Measurements from ENCODE around the gene LDHAL6B. TPM values are rescaled to one million over a fixed set of nuclear protein-coding genes. Genes with fewer than 3 reads are reported as not detected.

Gene LDHAL6B
- total RNA-seq, 1 donor from 2014 or later = not detected

DNA sequence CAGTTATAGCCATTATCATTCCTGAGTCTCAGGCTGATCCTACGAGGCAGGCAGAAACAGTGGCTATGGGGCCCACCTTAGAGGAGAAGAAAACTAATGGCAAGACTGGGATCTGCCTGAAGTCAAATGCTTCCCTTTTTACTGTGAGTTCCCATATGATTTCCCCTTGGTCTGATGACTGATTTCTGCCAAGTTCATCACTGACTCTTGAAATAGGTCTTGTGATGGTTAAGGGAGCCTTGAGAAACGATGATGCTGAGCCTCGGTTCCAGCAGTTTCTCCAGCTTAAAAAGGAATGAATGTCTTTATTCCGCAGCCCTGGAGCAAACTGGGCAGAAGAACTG, 29.4 kb upstream of the LDHAL6B start:
- Histone ChIP-seq H3K4me1 (peaks cover 18% of the 10 kb centered on the region), H3K4me3 (no peak overlapping the region), H3K36me3 (peaks cover 0 to 15% of the 10 kb centered on the region in 2 donors), H3K9me3 (no peaks in the 10 kb centered on the region), H3K27me3 (no peaks in the 10 kb centered on the region), H3K27ac (no peak overlapping the region)
- intact Hi-C loops (cut with DNase I) = no loop called here
- DNase-seq (ENCODE audit: extremely low spot score in 2 of 2) = no peak
- TF ChIP-seq POLR2AphosphoS5 (IDR thresholded peaks at IDR 0.05; ENCODE audit: insufficient read depth in 1 of 2, low read depth in 1 of 2) = no peak
- TF ChIP-seq POLR2A (IDR thresholded peaks at IDR 0.05) = no peak
- TF ChIP-seq CTCF (IDR thresholded peaks at IDR 0.05) = no peak

DNA sequence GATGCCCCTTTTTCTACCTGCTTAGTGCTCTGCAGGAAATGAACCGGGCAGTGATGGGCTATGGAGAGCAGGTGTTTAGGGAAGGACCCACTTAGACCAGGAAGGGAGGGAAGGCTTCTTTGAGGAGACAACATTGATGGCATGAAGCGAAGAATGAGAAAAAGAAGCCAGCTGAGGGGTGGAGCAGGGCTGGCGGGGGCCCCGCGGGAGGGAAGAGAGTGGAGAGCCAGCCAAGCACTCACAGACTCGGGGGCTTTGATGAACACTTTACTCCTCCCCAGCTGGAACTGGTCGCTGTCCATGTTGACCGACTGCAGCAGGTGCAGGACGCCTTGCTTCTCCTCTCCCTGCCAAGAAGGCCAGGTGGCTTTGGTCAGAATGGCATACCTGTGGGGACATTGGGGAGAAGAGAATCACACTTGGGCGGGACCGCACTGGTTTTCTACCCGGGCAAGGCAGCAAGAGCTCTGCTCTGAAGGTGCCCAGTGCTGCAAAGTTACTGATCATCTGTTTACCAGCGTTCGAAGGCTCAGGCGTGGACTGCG, 28.4 kb upstream of the LDHAL6B start:
- Histone ChIP-seq H3K36me3 (peaks cover 0 to 17% of the 10 kb centered on the region in 2 donors), H3K4me3 (no peak overlapping the region), H3K4me1 (peaks cover 18% of the 10 kb centered on the region), H3K9me3 (no peaks in the 10 kb centered on the region), H3K27ac (no peak overlapping the region), H3K27me3 (no peaks in the 10 kb centered on the region)
- TF ChIP-seq CTCF (IDR thresholded peaks at IDR 0.05) (no peak), POLR2AphosphoS5 (IDR thresholded peaks at IDR 0.05; ENCODE audit: insufficient read depth in 1 of 2, low read depth in 1 of 2) (no peak), POLR2A (IDR thresholded peaks at IDR 0.05) (no peak)
- DNase-seq (ENCODE audit: extremely low spot score in 2 of 2) = no peak
- intact Hi-C loops (cut with DNase I) = no loop called here

GRCh38 chr15:59179717-59180116, 26.9 kb upstream of the LDHAL6B start:
- Histone ChIP-seq H3K4me1 (peaks cover 15% of the 10 kb centered on the region), H3K27me3 (no peaks in the 10 kb centered on the region), H3K36me3 (peaks cover 0 to 28% of the 10 kb centered on the region in 2 donors), H3K4me3 (no peak overlapping the region), H3K9me3 (no peaks in the 10 kb centered on the region), H3K27ac (no peak overlapping the region)
- TF ChIP-seq POLR2A (IDR thresholded peaks at IDR 0.05) (no peak), POLR2AphosphoS5 (IDR thresholded peaks at IDR 0.05; ENCODE audit: insufficient read depth in 1 of 2, low read depth in 1 of 2) (no peak), CTCF (IDR thresholded peaks at IDR 0.05) (no peak)
- intact Hi-C loops (cut with DNase I) = no loop called here
- DNase-seq (ENCODE audit: extremely low spot score in 2 of 2) = no peak

DNA sequence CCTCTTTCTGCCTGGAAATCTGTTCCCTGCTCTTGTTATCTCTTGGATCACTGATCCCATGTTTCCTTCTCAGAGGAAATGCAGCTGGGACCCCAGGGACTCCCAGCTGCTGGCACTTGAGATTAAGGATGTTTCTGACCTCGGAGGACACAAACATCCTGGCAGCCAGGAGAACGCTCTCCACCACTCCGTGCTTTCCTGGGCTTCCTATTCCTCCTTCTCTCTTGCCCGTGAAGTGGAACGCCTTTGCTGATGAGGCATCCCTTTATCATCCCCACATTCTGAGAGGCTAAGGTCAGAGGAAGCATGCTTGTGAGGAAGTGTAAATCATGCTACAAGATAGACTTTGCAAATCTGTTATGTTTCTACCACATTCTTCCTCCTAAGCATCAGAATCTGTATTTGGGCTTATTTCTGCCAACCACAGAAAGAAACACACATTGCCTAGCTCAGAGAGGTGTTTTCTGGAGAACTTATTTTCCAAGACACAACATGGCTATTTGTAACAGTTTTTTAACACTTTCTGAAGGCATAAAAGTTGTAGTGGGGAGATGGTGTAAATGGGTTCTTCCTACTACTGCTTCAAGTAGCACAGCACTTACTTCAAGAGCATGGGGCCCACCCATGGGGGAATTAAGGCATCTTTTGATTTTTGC, 25.6 kb upstream of the LDHAL6B start:
- Histone ChIP-seq H3K36me3 (peaks cover 0 to 29% of the 10 kb centered on the region in 2 donors), H3K27ac (no peak overlapping the region), H3K9me3 (no peaks in the 10 kb centered on the region), H3K4me1 (peaks cover 1% of the 10 kb centered on the region), H3K27me3 (no peaks in the 10 kb centered on the region), H3K4me3 (no peak overlapping the region)
- intact Hi-C loops (cut with DNase I) = no loop called here
- no peak for DNase-seq (ENCODE audit: extremely low spot score in 2 of 2)
- TF ChIP-seq POLR2AphosphoS5 (IDR thresholded peaks at IDR 0.05; ENCODE audit: insufficient read depth in 1 of 2, low read depth in 1 of 2) = no peak
- no peak for TF ChIP-seq POLR2A (IDR thresholded peaks at IDR 0.05)
- TF ChIP-seq CTCF (IDR thresholded peaks at IDR 0.05) = no peak

- intact Hi-C loops (cut with DNase I) = no loop called here
Measured at GRCh38 chr15:59185725-59186124, 20.9 kb upstream of the LDHAL6B start.

More at GRCh38 chr15:59185725-59186124, 20.9 kb upstream of the LDHAL6B start:
- DNase-seq (ENCODE audit: extremely low spot score in 2 of 2) = no peak
- peaks cover 0 to 44% of the 10 kb centered on the region in 2 donors for H3K36me3 ChIP-seq
- no peaks in the 10 kb centered on the region for H3K9me3 ChIP-seq
- no peaks in the 10 kb centered on the region for H3K27me3 ChIP-seq
- H3K4me3 ChIP-seq = no peak overlapping the region
- H3K4me1 ChIP-seq = no peaks in the 10 kb centered on the region
- TF ChIP-seq POLR2AphosphoS5 (IDR thresholded peaks at IDR 0.05; ENCODE audit: insufficient read depth in 1 of 2, low read depth in 1 of 2) (no peak), POLR2A (IDR thresholded peaks at IDR 0.05) (no peak)
- no peak overlapping the region for H3K27ac ChIP-seq

Data from vagina (tissue), 2 donors.